Measurements from ENCODE around the gene P2RX2.

P2RX2 gene

DNA sequence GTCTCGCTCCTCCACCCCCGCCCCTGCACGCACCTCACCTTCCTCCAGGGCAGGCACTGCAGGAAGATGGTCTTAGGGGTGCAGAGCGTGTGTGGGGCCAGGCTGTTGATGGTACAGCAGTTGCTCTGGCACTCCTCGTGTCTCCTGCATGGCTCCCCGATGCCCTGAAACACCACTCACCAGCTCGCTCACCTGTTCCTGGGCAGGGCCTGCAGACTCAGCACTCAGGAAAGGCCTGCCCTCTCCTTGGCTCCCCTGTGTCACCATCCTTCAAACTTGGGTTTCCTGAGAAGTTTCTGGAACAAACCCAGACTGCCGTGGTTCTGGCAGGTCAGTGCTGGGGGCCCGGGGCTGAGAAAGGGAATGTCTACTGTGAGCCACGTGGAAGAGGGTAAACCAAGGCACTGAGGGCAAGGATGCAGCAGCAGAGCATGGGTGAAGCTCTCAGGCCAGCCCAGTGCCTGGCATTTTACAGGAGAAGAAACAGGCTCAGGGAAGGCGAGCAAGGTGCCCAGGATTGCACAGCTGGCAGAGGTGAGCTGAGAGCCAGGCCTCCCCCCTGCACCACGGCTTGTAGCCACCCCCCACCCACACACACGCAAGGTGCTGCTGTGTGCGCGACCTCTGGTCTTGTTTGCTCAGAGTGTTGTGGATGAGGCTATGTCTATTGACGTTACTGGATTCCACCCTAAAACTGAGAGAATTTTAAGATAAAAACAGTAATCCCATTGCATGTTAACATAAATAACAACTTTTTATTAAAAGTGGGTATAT lies 13.7 kb upstream of the P2RX2 start:
- DNase-seq (ENCODE audit: low read depth, low spot score) = no peak
- TF ChIP-seq, protein P1, sequence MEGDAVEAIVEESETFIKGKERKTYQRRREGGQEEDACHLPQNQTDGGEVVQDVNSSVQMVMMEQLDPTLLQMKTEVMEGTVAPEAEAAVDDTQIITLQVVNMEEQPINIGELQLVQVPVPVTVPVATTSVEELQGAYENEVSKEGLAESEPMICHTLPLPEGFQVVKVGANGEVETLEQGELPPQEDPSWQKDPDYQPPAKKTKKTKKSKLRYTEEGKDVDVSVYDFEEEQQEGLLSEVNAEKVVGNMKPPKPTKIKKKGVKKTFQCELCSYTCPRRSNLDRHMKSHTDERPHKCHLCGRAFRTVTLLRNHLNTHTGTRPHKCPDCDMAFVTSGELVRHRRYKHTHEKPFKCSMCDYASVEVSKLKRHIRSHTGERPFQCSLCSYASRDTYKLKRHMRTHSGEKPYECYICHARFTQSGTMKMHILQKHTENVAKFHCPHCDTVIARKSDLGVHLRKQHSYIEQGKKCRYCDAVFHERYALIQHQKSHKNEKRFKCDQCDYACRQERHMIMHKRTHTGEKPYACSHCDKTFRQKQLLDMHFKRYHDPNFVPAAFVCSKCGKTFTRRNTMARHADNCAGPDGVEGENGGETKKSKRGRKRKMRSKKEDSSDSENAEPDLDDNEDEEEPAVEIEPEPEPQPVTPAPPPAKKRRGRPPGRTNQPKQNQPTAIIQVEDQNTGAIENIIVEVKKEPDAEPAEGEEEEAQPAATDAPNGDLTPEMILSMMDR (IDR thresholded peaks at IDR 0.05; ENCODE audit: low read depth, low read length) = no peak
- in situ Hi-C loops (cut with HindIII; ENCODE audit: low sequenced_read_pairs) = no loop called here
- H3K4me3 ChIP-seq (ENCODE audit: low read depth, low read length) = no peak overlapping the region

DNA sequence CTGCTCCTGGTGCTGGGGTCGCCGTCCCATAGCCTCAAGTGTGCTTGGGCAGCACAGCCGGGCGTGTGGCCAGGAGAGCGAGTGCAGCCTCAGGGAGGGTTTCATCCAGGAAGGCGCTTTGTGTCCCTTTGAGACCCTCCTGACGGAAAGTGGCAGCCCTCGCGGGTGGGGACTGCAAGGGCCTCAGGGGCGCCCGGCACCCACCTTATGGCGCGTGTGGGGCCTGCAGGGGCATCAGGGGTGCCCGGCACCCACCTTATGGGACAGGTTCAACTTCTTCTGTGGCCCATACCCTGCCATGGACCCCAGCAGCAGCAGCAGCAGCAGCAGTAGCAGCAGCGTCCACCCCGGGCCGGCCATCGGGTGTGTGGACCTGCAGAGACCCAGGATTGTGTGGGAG lies 12.7 kb upstream of the P2RX2 start:
- TF ChIP-seq, protein P1 (IDR thresholded peaks at IDR 0.05; ENCODE audit: low read depth, low read length) = no peak
- DNase-seq (ENCODE audit: low read depth, low spot score) = no peak
- in situ Hi-C loops (cut with HindIII; ENCODE audit: low sequenced_read_pairs) = no loop called here
- H3K4me3 ChIP-seq (ENCODE audit: low read depth, low read length) = no peak overlapping the region

DNA sequence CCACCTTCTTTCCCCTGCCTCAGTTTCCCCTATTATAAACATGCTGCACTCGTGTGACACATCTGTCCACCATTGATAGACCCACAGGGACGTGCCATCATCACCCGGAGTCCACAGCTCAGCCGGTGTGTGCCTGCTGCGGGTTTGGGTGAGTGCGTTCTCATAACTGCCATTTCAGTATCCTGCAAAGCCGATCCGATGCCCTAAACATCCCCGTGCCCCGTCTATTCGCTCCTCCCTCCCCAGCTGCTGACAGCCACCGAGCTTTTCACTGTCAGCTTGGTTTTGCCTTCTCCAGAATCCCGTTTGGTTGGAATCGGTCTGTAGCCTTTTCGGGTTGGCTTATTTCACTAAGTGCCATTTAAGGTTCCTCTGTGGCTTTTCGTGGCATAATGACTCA lies 12.1 kb upstream of the P2RX2 start:
- no peak for DNase-seq (ENCODE audit: low read depth, low spot score)
- TF ChIP-seq, protein P1 (IDR thresholded peaks at IDR 0.05; ENCODE audit: low read depth, low read length) = no peak
- in situ Hi-C loops (cut with HindIII; ENCODE audit: low sequenced_read_pairs) = no loop called here
- no peak overlapping the region for H3K4me3 ChIP-seq (ENCODE audit: low read depth, low read length)

DNA sequence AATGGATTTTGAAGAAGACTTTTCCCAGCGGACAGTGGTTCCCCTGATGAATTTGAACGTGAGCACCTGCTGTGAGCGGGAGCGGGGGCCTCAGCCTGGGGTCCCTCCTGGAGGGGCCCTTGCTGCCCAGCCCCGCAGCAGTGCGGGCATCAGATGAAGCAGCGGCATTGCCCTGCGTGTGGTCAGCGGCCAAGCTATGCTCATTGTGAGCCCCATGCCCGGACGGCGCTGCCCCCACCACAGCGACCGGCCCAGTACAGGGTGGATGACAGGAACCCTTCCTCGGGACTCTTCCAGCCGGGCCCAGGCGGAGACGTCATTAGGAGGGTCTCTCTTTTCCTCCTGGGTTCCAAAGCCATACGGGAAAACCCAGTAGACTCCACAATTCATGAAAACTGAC lies 11.6 kb upstream of the P2RX2 start:
- DNase-seq (ENCODE audit: low read depth, low spot score) = no peak
- in situ Hi-C loops (cut with HindIII; ENCODE audit: low sequenced_read_pairs) = no loop called here
- TF ChIP-seq, protein P1 (IDR thresholded peaks at IDR 0.05; ENCODE audit: low read depth, low read length) = no peak
- H3K4me3 ChIP-seq (ENCODE audit: low read depth, low read length) = no peak overlapping the region

DNA sequence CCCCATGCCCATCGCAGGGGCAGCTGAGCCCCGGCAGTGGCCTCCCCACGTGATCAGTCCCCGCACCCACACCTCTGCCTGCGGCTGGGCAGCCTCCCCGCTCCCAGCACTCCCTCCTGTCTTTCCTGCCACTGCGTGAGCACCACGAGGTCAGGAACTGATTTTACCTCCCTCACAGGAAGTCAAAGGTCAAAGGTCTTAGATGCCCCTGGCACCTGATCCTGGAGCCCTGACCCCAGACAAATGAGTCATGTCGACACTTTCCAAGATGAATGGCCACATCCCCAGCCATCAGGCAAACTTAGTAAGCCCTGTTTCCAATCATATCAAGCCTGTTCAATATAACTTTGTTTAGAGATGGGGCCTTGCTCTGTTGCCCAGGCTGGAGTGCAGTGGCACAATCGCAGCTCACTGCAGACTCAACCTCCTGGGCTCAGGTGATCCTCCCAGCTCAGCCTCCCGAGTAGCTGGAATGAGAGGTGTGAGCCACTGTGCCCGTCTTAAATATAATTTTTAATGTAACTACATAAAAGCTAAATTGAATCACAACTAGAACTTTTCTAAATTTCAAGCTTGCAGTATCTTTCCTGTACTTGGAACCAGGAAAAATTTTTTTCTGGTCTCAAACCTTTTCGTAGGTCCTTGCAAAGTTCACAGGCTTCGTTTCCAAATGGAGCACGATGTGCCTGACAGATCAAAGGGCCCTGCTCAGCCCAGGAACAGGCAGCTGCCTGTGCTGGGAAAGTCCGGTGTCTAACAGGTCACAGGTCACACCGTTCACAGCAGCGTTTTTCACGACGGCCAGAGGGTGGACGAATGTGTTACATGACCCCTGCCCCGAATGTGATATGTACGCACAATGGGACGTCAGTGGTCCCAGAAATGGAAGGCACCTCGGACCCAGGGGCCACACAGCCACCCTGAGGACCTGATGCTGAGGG lies 10.1 kb upstream of the P2RX2 start:
- in situ Hi-C loops (cut with HindIII; ENCODE audit: low sequenced_read_pairs) = no loop called here
- no peak for DNase-seq (ENCODE audit: low read depth, low spot score)
- H3K4me3 ChIP-seq (ENCODE audit: low read depth, low read length) = no peak overlapping the region
- TF ChIP-seq, protein P1 (IDR thresholded peaks at IDR 0.05; ENCODE audit: low read depth, low read length) = no peak

DNA sequence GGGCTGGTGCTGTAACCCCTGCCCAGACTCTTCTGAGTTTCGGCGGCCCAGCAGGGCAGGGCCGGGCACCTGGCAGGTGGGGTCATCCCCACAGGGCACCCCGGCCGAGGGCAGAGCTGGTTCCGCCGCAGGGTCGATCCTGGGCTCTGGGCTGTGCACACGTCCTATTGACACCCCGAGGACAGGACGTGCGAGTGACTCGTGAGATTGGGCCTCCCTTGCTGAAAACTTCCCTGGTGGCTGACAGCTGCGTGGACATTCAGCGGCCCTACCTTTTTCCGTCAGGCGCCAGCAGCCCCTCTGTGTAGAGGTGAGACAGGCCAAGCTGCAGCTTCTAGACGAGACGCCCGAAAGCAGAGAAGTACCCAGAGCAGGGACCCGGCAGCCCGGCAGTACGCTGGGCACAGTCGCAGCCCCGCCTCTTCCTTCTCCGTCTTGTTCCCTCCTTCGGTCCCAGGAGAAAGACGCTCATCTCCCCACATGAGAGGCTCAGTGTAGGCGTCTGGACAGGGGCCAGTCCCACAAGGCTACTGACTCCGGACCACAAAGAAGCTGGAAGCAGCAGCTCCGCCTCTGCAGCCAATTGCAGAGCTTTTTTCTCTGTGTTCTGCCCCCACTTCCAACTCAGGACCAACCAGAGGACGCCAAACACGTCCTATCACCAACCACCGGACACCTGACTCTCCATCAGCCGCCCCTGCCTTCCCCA lies 8.4 kb upstream of the P2RX2 start, which contains the start of gene LRCOL1:
LRCOL1 (minus strand) TSS at position 532 of the 709 bp plus-strand sequence. CDS start 4,331 bp downstream, outside the sequence.
- TF ChIP-seq, protein P1 (IDR thresholded peaks at IDR 0.05; ENCODE audit: low read depth, low read length) = no peak
- peak; percentile 88 for DNase-seq (ENCODE audit: low read depth, low spot score)
- in situ Hi-C loops (cut with HindIII; ENCODE audit: low sequenced_read_pairs) = no loop called here
- H3K4me3 ChIP-seq (ENCODE audit: low read depth, low read length) = peak within 1 kb of the TSS; percentile 20
